Amniotic stem cell (primary cell): ENCODE data around the gene ZP1.

Experiments
- DNase-seq: peaks from one replicate; lab custom pipeline; 2025; lab: John Stamatoyannopoulos, UW

ZP1 gene

DNA sequence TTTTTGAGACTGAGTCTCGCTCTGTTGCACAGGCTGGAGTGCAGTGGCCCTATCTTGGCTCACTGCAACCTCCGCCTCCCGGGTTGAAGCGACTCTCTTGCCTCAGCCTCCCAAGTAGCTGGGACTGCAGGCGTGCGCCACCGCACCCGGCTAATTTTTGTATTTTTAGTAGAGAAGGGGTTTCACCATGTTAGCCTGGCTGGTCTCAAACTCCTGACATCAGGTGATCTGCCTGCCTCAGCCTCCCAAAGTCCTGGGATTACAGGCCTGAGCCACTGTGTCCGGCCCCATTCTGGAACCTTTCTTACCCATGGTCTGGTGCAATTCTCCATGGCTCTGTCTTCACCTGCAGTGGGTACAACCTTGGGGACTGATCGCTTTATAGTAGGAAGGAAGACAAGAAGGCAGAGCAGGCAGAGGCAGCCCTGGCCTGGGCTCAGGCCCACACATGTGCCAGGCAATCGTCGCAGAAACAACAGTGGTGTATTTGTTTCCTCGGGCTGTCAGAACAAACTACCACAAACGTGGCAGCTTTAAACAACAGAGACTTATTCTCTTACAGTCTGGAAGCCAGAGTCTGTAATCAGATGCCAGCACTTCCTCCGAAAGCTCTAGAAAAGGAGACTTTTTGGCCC lies 7.6 kb upstream of the ZP1 start:
- DNase-seq, result no peak

DNA sequence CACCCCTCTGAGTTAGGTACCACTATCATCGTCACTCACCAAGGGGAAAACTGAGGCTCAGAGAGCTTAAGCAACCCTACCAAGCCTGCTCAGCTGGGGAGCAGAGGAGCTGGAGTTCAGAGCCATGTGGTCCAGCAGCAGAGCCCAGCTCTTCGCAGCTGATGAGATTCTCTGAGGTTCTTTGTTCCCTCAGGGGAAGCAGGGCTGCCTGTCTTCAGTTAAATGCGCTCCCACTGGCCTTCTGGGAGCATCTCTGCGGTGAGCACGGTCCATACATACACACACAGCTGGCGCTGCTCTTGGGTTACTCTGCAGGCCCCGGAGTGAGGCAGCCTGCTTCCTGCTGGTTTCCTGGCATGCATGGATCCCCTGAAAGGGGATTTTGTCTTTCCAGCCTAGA lies 6.4 kb upstream of the ZP1 start:
- DNase-seq, result no peak

DNA sequence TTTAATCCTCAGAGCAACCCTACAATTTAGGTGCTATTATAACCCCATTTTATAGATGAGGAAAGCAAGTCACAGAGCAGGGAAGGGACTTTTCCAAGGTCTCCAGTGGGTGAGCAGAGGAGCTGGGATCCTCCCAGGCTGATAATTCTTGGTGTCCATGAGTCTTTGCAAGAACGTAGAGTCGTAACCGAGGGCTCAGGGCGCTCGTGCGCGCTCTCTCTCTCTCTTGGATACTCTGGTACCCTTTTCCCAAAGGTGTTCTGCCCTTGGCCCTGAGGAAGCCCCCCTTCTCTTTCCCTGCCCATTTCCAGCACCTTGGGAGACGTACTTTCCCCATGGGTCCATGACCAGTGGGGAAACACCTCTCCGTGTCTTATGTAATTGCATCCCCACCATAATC lies 5.2 kb upstream of the ZP1 start:
- DNase-seq, result no peak

DNA sequence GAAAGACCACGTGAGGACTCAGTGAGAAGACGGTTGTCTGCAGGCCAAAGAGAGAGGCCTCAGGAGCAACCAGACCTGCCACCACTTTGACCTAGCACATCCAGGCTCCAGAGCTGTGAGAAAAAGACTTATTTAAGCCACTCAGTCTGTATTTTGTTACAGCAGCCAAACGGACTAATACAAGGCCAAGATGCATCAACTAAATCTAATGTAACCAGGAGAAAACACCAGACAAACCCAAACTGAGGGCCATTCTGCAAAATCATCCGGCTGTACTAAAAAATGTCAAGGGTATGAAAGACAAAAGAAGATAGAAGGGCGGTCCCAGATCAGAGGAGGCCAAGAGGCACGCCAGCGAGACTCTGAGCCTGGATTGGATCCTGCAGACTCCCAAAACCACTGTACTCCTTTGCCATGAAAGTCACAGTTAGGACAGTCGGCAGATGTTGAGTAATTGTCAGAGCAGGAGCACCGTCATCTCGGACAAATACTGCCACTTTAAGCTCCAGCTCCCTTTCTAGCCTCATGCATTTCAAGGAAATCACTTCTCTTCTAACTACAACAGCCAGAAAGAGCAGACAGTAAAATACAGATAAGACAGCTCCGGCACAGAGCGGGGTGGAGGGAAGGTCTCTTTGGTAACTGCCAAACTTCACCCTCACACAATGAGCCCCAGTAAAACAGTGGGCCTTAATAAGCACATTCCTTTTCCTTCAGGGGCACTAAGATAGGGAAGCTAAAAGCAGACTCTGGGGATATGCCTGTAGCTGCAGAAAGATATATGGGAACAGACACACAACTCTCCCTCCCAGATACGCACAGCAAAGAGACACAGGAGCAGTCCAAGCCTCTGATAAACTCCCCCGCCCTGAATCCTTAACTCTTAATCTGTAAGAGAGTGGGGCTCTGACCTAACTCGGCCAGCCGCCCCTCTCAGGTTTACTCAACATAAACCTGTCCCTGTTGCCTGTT lies 3.5 kb upstream of the ZP1 start:
- DNase-seq, result no peak

DNA sequence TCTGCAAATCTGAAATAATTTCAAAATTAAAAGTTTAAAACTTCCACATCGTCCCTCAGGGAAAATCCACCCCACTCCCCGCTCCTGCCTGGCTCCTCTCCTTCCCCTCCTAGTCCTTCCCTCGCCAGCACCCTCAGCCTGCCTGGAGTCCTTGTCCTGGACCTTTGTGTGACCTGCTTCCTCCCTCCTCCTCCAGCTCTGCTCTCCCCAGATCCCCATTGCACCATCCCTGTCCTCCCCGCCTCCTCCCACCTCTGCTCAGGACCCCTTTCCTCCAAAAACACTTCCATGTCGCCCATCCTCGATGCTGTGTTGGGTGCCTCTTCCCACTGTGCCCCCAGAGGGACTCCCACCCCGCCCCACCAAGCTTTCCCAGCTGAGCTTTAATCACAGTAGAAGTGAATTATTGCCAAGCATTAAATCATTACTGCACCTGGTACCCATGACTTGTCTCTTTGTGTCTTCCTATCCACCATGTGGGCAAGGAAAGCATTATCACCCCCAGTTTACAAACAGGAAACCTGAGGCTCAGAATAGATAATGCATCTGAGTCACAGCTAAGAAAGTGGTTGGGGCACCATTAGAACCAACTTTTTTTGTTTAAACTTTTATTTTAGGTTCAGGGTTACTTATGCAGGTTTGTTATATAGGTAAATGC lies 2.4 kb upstream of the ZP1 start:
- no peak for DNase-seq

DNA sequence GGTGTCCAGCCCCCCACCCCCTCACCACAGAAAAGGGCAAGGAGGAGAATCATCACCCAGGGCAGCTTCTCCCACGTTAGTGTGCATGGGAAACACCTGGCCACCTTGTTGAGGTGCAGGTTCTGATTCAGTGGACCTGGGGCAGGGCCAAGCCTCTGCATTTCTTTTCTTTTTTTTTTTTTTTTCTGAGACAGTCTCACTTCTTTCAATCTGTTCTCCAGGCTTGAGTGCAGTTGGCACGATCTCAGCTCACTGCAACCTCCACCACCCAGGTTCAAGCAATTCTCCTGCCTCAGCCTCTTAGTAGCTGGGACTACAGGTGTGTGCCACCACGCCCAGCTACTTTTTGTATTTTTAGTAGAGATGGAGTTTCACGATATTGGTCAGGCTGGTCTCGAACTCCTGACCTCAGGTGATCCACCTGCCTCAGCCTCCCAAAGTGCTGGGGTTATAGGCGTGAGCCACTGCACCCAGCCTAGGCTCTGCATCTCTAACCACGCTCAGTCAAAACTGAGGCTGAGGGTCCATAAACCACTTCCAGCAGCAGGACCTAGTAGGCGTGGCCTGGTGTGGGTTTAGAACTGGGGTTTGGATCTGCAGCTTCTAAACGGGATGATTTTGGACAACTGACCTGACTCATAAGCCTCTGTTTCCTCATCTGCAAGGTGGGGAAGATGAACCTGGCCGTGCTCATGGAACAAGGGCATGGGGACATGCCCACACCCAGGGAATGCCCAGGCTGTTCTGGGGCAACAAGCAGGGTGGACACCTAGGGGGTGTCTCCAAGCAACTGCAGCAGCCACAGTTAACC lies 734 bp downstream of the ZP1 start:
- DNase-seq, result no peak

DNA sequence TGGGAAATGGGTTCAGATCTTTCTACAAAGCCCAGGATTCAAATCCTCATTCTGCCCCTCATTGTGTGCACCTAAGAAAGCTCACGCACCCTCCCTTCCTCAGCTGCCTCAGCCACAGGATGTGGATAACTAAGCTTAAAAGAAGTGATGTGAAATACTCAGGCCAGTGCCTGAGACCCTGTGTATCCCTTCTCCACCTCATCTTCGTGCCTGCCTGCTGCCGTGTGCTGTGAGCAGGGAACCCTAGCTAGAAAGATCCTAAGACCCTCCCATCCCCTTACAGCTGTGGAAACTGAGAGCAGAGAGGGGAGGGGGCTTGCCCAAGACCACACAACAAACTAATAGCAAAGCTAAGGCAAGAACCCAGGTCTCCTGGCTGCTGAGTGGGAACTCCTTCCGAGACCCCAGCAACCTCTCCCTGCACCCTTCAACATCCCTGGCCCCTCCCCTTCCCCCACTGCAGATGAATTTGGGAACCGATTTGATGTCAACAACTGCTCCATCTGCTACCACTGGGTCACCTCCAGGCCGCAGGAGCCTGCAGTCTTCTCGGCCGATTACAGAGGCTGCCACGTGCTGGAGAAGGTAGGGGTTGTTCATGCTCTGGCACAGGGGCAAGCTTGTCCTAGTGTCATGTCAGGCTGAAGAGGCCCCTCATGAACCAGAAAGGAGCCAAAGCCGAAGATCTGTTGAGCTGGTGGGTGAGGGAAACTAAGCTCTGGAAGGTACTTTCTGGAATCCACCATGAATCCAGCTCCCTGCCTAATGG lies 1.5 kb downstream of the ZP1 start:
- DNase-seq, result no peak

DNA sequence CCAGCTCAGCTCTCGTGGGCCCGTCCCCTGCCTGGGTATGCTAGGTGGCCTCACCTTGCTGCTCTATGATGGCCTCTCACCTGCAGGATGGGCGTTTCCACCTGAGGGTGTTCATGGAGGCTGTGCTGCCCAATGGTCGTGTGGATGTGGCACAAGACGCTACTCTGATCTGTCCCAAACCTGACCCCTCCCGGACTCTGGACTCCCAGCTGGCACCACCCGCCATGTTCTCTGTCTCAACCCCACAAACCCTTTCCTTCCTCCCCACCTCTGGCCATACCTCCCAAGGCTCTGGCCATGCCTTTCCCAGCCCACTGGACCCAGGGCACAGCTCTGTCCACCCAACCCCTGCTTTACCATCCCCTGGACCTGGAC lies 2.1 kb downstream of the ZP1 start:
- no peak for DNase-seq

DNA sequence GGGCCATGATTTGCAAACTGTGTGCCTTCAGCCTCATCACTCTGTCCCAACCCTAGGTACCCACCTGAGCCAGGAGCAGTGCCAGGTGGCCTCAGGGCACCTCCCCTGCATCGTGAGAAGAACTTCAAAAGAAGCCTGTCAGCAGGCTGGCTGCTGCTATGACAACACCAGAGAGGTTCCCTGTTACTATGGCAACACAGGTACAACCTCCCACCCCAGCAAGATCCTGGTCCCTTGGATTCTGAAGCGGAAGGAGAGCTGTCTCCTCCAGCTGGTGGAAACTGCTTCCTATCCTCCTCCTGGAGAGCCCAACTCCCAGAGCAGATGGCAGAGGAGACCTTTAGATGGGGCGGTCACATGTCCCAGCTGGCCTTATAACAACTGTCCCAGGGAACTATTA lies 2.9 kb downstream of the ZP1 start:
- DNase-seq, result no peak

DNA sequence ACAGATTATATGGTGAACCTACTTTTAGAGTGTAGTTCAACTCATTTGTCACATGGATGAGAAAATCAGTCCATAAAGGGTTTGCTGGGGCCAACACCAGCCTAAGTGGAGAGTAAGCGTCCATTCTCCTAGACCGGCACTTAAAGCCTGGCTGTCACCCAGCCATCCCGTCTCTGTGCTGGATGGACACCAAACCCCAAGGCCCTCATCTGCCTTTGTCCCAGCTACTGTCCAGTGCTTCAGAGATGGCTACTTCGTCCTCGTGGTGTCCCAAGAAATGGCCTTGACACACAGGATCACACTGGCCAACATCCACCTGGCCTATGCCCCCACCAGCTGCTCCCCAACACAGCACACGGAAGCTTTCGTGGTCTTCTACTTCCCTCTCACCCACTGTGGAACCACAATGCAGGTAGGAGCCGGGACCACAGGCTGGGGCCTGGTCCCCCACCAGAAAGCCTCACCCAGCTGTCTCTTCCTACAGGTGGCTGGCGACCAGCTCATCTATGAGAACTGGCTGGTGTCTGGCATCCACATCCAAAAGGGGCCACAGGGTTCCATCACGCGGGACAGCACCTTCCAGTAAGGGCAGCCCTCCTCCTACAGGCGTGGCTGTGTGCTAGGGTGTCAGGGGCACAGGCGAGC lies 3.5 kb downstream of the ZP1 start:
- DNase-seq, result no peak

DNA sequence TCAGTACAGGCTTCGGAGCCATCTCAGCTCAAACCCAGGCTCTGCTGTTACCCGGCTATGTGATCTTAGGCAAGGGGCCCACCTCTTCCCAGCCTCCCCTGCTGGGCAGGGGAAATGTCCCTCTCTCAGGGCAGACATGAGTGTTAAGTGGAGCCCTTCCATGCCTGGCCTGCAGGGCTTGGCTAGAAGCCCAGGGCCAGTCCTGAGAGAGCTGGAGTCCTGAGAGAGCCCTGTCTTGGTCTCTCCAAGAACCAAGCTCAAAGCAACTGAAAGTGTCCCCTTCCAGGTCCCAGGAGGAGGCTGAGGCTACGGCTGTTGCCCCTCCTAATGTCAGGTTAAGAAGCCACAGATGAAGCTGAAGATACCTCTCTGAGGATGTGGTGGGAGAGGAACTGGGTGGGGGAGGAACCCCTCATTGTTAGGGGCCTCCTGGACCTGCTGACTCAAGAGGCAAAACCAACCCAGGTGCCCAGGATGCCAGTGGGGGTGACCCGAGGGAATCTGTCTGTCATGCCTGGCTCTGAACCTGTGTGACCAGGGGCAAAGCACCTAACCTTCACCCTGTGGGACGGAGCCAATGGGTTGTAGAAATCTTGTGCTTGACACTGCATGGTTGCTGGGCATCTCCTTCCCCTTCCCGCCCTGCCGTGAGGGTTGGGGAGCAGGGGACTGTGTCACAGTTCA lies 4.2 kb downstream of the ZP1 start:
- no peak for DNase-seq

DNA sequence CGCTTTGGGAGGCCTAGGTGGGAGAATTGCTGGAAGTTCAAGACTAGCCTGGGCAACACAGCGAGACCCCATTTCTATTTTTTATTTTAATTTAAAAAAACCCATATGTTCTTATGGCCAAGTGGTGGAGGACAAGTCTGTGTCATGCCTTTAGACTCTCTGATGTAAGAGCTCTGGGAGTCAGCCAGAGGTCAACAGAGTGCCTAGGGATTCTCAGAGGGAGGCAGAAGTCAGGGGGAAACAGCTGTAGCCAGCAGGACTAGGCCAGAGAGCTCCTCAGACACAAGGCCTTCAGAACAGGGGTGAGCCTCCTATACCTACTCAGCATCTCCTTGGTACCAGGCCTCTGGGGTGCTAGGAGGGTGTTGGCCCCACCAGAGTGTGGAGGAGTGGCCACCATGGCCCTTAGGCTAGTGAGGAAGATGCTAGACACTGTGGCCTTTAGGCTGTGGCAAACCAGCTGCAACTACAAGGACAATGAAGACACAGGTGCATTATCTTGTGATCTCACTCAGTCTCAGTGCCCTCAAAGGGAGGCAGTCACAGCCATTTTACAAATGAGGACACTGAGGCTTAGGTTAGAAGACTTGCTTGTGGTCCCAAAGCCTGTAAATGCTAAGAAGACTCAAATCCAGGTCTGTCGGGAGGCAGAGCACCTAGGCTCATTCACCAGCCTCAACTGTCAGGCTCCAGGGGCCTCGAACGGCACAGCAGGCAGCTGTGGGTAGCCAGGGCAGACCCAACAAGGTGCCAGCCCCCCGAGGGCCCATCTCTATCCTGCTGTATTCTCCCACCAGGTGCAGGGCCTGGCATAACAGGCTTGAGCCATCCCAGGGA lies 5.0 kb downstream of the ZP1 start:
- no peak for DNase-seq

DNA sequence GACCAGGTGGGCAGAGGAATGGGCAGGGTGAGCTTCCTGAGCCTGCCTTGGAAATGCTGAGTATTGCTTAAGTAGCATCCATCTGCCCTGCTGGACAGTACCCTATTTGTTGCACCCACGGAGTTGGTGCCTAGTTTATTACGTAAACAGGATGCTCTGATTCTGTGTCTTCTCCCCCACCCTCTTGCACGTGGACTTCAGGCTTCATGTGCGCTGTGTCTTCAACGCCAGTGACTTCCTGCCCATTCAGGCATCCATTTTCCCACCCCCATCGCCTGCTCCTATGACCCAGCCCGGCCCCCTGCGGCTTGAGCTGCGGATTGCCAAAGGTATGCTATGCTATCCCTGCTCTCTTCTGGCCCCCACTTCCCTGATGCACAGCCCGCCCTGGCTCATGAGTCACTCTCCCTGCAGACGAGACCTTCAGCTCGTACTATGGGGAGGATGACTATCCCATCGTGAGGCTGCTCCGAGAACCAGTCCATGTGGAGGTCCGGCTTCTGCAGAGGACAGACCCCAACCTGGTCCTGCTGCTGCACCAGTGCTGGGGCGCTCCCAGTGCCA lies 5.7 kb downstream of the ZP1 start:
- DNase-seq, result no peak

DNA sequence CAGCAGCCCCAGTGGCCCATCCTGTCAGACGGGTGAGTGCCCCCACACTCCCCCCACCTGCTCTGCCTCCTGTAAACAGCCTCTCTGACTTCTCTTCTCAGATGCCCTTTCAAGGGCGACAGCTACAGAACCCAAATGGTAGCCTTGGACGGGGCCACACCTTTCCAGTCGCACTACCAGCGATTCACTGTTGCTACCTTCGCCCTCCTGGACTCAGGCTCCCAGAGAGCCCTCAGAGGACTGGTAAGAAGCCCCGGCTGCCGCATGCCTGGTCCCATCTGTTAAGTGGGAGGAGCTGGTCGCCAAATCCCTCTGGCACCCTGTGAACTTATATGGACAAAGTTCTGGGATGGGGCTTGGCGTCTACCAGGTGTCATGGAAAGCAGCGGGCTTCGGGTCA lies 6.2 kb downstream of the ZP1 start:
- DNase-seq, result no peak

DNA sequence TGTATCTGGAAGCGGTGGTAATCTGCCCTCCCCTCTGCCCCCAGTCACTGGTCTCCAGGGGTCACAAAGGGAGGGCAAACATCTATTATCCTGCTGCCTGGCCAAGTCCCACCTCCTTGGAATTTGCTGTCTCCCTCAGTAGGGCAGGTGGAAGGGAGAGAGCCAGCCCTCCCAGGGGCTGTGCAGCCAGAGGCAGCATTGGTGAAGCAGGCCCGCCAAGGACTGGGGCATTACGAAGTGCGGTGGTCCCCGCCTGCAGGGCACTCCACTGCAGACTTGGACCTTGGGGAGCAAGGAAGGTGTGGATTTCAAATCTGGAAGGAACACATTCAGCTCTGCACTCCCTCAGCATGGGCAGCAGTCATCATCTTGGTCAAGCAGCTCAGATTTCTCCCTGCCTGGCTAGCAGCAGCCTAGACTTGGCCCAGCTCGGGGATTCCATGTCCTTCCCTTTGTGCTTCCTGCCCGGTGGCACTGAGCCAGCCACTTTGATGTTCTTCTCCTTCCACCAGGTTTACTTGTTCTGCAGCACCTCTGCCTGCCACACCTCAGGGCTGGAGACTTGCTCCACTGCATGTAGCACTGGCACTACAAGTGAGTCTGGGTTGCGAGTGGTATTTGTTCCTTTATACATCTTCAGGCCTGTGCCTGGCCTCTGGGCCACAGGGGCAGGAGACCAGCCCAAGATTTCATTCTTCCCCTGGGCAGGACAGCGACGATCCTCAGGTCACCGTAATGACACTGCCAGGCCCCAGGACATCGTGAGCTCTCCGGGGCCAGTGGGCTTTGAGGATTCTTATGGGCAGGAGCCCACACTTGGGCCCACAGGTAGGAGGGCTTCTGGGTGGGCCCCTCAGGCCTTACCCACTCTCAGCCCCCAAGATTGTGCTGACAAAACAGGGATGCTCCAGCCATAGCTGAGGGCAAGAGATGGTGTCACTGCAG lies 7.4 kb downstream of the ZP1 start:
- no peak for DNase-seq

DNA sequence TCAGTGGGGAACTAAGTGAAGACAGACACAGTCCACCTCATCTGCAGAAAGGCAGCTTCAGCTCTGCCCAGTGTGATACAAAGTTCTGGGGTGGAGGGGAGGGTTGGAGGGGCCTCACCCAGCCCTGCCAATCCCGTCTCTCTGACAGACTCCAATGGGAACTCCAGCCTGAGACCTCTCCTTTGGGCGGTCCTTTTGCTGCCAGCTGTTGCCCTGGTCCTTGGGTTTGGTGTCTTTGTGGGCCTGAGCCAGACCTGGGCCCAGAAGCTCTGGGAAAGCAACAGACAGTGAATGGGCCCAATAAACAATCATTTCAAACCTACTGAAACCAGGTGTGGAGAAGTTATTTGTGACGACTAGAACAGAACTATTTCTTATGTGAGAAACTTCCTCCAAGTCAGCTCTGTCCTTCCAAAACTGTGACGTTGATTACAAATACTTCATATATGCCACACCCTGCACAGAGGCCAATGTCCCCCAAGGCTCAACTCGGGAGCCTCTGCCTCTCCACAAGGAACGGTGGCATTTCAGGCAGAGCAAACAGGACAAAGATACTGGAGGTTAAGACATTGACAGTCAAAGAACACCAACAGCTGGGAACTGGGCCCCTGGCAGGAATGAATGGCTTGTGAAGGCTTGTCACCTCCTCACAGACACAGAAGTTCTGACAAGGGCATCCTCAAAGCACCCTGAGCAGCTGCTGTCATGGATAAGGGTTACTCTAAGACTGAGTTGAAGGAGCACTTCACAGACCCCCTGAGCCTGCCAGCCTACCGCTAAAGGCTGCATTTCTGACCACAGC lies 8.2 kb downstream of the ZP1 start:
- no peak for DNase-seq

DNA sequence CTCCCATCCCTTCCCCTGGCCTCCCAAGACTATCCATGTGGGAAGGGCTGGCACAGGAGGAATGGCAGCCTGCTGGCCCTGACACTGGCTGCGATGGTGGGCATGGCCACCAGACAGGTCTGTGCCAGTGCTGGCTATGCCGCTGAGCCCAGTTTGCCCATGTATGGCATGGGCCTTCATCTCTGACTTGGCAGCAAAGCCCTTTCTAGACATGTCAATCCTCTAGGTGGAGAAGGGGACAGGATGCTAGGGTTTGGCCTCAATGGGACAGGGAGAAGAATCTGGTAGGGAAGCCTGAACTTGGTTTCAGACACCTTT lies 8.8 kb downstream of the ZP1 start:
- DNase-seq, result no peak
